HepG2 (cell line): ENCODE measurements around the gene MTSS2. TPM values are rescaled to one million over a fixed set of nuclear protein-coding genes. Genes with fewer than 3 reads are reported as not detected.

Experiments used
- BHLHE40 ChIP-seq: IDR thresholded peaks from 2 replicates; pipeline ENCODE4 v1.6.1; 2011; ENCODE audit warnings: low read length, improper control_type of control experiment
- FOXJ3 ChIP-seq: sonication (generic); formaldehyde crosslinking; IDR thresholded peaks from 2 replicates; pipeline ENCODE4 v1.4.0; 2020; ENCODE audit warnings: missing genetic modification reagents, mild to moderate bottlenecking, borderline replicate concordance
- HDAC2 ChIP-seq: sonication (generic); formaldehyde crosslinking; IDR thresholded peaks from 2 replicates; pipeline ENCODE4 v1.4.0; 2020; ENCODE audit warnings: missing genetic modification reagents
- MATR3 ChIP-seq: sonication (generic); formaldehyde crosslinking; IDR thresholded peaks from 2 replicates; pipeline ENCODE4 v1.4.0; 2020; ENCODE audit warnings: missing genetic modification reagents
- RFX1 ChIP-seq: fragments of 450-650 bp; IDR thresholded peaks from 2 replicates; pipeline ENCODE4 v1.6.1; 2017
- TSC22D2 ChIP-seq: sonication (generic); formaldehyde crosslinking; IDR thresholded peaks from 2 replicates; pipeline ENCODE4 v1.5.1; 2020; ENCODE audit warnings: missing genetic modification reagents, mild to moderate bottlenecking, borderline replicate concordance
- ZNF282 ChIP-seq: fragments of 450-650 bp; IDR thresholded peaks from 2 replicates; pipeline ENCODE4 v1.6.1; 2018; ENCODE audit not compliant: partially characterized antibody
- ZNF562 ChIP-seq: sonication (generic); formaldehyde crosslinking; IDR thresholded peaks from 2 replicates; pipeline ENCODE4 v1.8.0; 2022; ENCODE audit warnings: missing genetic modification reagents, borderline replicate concordance
- ZNF614 ChIP-seq: IDR thresholded peaks from 2 replicates; pipeline ENCODE4 v1.6.1; 2018; ENCODE audit warnings: missing biosample characterization, missing genetic modification reagents, inconsistent platforms, borderline replicate concordance
- ZSCAN21 ChIP-seq: sonication (generic); formaldehyde crosslinking; IDR thresholded peaks from 2 replicates; pipeline ENCODE4 v1.8.0; 2022; ENCODE audit warnings: mild to moderate bottlenecking, missing genetic modification reagents, moderate library complexity, borderline replicate concordance
- polyA plus RNA-seq, 8 experiments: library from polyadenylated mRNA; depleted of rRNA in 3 of 8; stranded (reverse) in 7 of 8; unstranded in 1 of 8; fragments of >200 nt; fragmentation: Illumina TruSeq in 4 of 8; extraction: Trizol in 4 of 8; gene quantifications; 2 replicates each; pipeline versions ENCODE4 v1.2.1 to v1.2.3, GENCODE V29; 2011 to 2016; ENCODE audit warnings: low read depth in 4 of 8, missing spikeins in 1 of 8, mixed read lengths in 1 of 8; ENCODE audit not compliant: insufficient read depth in 1 of 8
- total RNA-seq, 5 experiments: library from RNA; depleted of rRNA; stranded (reverse); fragments of >200 nt; fragmentation: Illumina TruSeq; extraction: Trizol; gene quantifications; 2 replicates each; pipeline ENCODE4 v1.2.3, GENCODE V29; 2016; ENCODE audit warnings: low read depth in 1 of 5
- TF ChIP-seq, protein P1 (sequence below), 2 experiments: fragments of 450-650 bp in 1 of 2; sonication (generic) in 1 of 2; formaldehyde crosslinking in 1 of 2; IDR thresholded peaks; 2 replicates each; pipeline versions ENCODE4 v1.6.1 to v1.8.0; 2016 to 2022; ENCODE audit warnings: antibody characterized with exemption in 1 of 2, mild to moderate bottlenecking in 1 of 2, missing genetic modification reagents in 1 of 2
- TF ChIP-seq, protein P2 (sequence below): sonication (generic); formaldehyde crosslinking; IDR thresholded peaks from 2 replicates; pipeline ENCODE4 v1.8.1; 2023; ENCODE audit warnings: mild to moderate bottlenecking, inconsistent platforms, moderate library complexity, missing genetic modification reagents, borderline replicate concordance
- TF ChIP-seq, protein P3 (sequence below): IDR thresholded peaks from 2 replicates; pipeline ENCODE4 v1.6.1; 2016

MTSS2 gene
- total and polyA plus RNA-seq, 2 of the 13 experiments (the other 11 are each of a cell fraction or from before 2014, with no cell fraction given), result 132 to 242 TPM

DNA sequence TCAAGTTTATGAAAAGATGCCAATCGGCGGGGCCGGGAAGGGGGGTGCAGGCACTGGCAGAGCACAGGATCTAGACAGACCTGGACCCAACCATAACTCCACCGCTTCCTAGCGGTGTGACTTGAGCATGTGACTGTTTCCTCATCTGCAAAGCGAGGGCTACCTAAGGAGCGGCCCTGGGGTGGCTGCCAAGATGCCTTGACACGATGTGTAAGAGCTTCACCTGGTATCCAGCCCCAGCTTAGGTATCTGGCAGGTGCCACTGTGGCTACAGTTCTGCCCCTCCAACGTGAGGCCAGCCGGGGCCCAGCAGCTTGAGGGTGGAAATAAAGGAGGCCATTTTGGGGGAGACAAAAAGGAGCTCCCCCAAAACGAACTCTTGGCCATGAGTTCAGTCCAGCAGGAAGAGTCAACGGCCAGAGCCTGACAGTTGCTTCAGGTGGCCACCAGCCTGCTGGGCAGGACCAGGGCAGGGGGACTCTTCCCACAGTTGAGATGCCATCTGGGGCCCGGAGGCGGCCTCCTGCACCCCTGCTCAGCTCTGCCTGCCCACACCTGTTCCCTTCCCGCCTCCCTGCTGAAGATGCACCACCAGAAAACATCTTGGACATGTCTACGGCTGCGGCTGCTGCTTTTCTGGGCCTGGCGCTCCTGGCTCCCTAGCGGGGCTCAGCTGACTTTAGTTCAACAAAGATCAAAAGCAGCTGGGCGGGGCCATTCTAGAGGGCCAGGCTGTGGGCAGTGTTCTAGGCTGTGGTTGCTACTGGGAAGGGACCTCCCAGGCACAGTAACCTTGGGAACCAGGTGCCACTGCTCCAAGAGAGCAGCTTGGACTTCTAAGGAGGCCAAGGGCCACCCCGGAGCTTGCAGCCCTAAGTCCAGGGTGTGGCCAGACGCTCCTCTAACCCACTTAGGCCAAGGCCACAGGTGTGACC lies 3.4 kb upstream of the MTSS2 start (continued):
- TF ChIP-seq, protein P1, sequence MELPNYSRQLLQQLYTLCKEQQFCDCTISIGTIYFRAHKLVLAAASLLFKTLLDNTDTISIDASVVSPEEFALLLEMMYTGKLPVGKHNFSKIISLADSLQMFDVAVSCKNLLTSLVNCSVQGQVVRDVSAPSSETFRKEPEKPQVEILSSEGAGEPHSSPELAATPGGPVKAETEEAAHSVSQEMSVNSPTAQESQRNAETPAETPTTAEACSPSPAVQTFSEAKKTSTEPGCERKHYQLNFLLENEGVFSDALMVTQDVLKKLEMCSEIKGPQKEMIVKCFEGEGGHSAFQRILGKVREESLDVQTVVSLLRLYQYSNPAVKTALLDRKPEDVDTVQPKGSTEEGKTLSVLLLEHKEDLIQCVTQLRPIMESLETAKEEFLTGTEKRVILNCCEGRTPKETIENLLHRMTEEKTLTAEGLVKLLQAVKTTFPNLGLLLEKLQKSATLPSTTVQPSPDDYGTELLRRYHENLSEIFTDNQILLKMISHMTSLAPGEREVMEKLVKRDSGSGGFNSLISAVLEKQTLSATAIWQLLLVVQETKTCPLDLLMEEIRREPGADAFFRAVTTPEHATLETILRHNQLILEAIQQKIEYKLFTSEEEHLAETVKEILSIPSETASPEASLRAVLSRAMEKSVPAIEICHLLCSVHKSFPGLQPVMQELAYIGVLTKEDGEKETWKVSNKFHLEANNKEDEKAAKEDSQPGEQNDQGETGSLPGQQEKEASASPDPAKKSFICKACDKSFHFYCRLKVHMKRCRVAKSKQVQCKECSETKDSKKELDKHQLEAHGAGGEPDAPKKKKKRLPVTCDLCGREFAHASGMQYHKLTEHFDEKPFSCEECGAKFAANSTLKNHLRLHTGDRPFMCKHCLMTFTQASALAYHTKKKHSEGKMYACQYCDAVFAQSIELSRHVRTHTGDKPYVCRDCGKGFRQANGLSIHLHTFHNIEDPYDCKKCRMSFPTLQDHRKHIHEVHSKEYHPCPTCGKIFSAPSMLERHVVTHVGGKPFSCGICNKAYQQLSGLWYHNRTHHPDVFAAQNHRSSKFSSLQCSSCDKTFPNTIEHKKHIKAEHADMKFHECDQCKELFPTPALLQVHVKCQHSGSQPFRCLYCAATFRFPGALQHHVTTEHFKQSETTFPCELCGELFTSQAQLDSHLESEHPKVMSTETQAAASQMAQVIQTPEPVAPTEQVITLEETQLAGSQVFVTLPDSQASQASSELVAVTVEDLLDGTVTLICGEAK (IDR thresholded peaks at IDR 0.05), result no peak
- TF ChIP-seq, protein P1 (CRISPR knock-in tag; IDR thresholded peaks at IDR 0.05), result 0 out of 2 replicates have a peak, but pooled peaks have one; percentile 6
- TF ChIP-seq HDAC2 (peak; percentile 70), BHLHE40 (0 out of 2 replicates have a peak, but pooled peaks have one; percentile 11), RFX1 (peak; percentile 63; the same call in 1 of the 2 replicates), ZNF614 (CRISPR knock-in tag) (peak; percentile 66; the same call in 1 of the 2 replicates), MATR3 (no peak), FOXJ3 (peak; percentile 66; the same call in 1 of the 2 replicates), ZNF562 (CRISPR knock-in tag) (no peak), ZSCAN21 (CRISPR knock-in tag) (0 out of 2 replicates have a peak, but pooled peaks have one; percentile 18), TSC22D2 (CRISPR knock-in tag) (peak; percentile 20; the same call in 1 of the 2 replicates), ZNF282 (no peak)
- TF ChIP-seq, protein P2, sequence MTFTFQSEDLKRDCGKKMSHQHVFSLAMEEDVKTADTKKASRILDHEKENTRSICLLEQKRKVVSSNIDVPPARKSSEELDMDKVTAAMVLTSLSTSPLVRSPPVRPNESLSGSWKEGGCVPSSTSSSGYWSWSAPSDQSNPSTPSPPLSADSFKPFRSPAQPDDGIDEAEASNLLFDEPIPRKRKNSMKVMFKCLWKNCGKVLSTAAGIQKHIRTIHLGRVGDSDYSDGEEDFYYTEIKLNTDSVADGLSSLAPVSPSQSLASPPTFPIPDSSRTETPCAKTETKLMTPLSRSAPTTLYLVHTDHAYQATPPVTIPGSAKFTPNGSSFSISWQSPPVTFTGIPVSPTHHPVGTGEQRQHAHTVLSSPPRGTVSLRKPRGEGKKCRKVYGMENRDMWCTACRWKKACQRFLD, result no peak
- TF ChIP-seq, protein P3, sequence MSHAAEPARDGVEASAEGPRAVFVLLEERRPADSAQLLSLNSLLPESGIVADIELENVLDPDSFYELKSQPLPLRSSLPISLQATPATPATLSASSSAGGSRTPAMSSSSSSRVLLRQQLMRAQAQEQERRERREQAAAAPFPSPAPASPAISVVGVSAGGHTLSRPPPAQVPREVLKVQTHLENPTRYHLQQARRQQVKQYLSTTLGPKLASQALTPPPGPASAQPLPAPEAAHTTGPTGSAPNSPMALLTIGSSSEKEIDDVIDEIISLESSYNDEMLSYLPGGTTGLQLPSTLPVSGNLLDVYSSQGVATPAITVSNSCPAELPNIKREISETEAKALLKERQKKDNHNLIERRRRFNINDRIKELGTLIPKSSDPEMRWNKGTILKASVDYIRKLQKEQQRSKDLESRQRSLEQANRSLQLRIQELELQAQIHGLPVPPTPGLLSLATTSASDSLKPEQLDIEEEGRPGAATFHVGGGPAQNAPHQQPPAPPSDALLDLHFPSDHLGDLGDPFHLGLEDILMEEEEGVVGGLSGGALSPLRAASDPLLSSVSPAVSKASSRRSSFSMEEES (CRISPR knock-in tag), result peak; percentile 84
